NCI-H345 (cell line): ENCODE results near the gene ZC3H12C.
"Not testable (repeated sequence)": the region's sequence is repeated elsewhere in the genome, so short reads cannot be mapped to it uniquely, and the experiment has no call there.

Experiments
- DNase-seq: peaks from one replicate; lab custom pipeline; 2025; lab: John Stamatoyannopoulos, UW

Gene ZC3H12C

DNA sequence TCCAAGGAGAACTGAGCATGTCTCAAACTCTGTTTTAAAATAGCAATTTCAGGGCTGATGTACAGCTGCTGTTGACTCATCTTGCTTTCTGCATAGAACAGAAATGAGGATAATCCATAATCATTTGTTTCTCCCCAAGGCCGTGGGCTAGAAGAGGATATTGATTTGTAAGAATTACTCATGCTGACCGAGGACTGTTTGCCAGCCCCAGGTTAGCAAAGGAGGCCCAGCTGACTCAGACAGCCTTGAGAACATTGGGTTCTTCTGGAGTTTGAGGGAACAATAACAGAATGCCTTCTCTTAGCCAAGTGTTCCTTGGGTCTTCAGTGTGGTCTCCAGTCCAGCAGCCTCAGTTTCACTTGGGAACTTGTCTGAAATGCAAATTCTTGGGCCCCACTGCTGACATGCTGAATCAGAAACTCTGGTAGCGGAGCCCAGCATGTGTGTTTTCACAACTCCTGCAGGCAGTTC, 92.0 kb downstream of the ZC3H12C start:
- no peak for DNase-seq

DNA sequence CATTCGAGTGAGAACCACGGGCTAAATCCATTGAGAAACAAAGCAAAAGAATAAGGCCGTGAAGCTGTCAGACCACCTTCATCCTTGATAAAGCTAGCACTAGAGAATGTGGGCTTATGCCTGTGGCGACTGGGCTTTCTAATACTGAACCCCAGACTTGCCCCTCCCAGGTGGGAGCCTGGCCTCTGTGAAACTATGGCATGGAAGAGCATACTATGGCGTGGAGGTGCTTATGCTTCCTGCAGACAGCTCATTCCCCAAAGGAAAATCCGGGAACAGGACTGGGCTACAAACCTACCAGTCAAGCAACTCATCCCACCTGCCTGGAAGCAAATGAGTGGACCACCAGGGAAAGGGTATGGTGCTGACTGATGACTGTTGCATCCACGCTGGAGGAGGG, 92.4 kb downstream of the ZC3H12C start:
- no peak for DNase-seq

DNA sequence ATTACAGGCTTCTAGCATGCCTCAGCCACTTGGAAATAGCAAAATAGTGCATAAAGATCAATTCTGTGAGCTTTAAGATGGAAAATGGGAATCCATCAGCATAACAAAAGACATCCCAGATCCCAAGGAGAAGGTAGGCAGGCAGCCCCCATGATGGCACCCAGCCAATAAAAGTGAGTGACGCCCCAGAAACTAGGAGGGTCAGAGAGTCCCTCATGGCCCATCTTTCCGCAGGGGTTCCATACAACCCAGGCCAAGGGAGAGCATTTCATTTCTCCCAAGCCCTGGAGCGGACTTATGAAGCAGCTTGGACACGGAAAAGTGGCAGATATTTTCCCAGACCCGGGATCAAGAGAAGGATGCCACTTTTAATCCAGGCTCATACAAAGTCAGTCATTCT, 93.3 kb downstream of the ZC3H12C start:
- DNase-seq, result no peak

DNA sequence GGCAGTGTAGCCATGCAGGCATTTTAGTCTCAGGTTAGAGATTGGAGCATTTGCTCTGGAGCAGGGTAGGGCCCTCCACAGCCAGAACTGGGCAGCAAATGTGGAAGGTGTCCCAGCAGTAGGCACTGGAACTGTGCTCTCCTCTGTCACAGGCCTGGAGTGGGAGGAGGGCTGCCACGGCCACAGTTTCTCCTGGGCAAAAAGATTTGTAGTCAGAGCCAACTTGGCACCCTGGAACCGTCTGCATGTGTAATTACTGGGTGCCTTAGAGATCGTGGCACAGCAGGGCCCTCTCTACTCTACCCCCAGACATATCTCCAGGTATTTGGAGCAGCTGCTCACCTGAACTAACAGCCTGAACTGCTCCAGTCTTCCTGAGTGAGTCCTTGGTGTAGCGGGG, 93.7 kb downstream of the ZC3H12C start:
- DNase-seq, result no peak

DNA sequence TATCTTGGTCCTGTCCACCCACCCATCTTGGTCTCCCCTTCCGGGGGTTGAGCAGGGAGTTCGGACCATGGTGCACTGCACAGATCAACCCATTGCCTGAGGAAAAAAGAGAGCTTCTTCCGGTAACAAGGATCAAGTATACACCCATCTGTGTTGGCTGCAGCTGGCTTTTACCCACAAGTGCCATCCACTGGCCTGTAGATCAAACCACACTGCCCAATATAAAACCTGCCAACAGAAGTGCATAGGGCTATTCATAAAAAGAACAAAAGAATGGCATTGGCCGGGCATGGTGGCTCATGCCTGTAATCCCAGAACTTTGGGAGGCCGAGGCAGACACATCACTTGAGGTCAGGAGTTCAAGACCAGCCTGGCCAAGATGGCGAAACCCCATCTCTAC, 94.5 kb downstream of the ZC3H12C start:
- DNase-seq, result no peak

DNA sequence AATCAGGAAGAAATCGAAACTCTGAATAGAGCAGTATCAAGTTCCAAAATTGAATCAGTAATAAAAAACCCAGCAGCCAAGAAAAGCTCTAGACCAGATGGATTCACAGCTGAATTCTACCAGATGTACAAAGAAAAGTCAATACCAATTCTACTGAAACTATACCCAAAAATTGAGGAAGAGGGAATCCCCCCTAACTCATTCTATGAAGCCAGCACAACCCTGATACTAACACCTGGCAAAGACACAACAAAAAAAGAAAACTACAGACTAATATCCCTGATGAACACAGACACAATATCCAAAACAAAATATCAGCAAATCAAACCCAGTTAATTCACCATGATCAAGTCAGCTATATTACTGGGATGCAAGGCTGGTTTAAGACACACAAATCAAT, 97.7 kb downstream of the ZC3H12C start:
- DNase-seq, result no peak

DNA sequence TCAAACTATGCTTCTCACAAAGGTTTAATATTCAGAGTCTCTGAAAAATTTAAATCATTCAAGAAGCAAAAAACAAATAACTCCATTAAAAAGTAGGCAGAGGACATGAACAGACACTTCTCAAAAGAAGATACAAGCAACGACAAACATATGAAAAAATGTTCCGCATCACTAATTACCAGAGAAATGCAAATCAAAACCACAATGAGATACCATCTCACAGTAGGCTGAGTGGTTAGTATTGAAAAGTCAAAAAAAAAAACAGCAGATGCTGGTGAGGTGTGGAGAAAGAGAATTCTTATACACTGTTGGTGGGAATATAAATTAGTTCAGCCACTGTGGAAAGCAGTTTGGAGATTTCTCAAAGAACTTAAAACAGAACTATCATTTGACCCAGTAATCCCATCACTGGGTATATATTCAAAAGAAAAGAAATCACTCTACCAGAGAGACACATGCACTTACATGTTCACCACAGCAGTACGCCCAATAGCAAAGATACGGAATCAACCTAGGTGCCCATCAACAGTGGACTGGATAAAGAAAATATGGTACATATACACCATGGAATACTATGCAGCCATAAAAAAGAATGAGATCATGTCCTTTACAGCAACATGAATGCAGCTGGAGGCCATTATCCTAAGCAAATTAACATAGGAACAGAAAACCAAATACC, 99.6 kb downstream of the ZC3H12C start:
- DNase-seq, result not testable (repeated sequence)

DNA sequence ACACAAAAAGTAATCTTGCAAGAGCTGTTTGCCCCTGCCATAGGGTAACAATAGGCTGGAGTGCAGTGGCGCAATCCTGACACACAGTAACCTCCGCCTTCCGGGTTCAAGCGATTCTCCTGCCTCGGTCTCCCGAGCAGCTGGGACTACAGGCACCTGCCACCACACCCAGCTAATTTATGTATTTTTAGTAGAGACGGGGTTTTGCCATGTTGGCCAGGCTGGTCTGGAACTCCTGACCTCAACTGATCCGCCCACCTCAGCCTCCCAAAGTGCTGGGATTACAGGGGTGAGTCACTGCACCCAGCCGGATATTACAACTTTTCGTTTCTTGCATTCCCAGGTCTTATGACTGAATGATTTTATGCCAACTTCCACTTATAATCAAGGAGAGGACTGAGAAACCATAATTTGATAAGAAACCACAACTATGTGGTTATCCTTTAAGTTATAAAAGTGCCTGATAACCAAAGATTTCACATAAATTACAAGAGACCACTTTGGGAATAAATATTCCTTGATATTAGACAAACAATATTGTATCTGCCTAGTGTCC, 101.1 kb downstream of the ZC3H12C start:
- DNase-seq, result not testable (repeated sequence)

DNA sequence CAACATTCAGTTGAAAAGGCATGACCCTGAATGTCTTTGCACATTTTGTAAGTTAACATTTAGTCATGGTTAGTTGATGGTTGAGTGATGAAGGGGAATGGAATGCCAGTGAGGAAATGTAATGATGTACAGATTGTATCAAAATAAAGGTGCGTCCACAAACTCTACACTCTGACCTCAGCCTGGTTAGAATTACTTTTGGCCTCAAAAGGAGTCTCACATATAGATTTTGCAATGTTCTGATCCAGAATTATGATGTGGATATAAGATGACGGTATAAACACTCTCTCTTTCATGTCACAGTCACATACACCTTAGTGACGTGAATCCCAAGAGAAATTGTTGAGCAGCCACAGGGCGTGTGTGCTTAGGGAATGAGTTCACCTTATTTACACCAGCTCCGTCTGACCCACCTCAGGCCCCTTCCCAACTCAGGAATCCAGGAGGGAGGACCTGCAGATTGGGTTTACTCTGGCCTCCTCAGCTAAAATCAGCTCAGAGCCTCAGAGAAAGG, 103.1 kb downstream of the ZC3H12C start:
- DNase-seq, result no peak

DNA sequence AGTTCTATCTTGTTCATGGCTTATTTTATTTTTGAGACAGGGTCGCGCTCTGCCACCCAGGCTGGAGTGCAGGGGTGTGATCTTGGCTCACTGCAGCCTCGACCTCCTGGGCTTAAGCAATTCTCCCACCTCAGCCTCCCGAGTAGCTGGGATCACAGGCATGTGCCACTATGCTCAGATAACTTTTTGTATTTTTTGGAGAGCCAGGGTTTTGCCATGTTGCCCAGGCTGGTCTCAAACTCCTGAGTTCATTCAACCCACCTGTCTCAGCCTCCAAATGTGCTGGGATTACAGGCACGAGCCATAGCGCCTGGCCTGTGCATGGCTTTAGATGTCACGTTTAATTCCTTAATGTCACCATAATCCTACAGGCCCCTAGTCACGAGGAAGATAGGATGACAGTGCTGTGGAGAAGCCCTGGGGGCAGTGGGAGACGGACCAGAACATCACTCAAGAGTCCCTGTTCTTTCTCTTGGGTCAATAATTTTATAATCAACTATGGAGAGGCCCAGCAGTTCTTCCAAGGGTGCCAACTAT, 103.8 kb downstream of the ZC3H12C start:
- DNase-seq, result no peak

DNA sequence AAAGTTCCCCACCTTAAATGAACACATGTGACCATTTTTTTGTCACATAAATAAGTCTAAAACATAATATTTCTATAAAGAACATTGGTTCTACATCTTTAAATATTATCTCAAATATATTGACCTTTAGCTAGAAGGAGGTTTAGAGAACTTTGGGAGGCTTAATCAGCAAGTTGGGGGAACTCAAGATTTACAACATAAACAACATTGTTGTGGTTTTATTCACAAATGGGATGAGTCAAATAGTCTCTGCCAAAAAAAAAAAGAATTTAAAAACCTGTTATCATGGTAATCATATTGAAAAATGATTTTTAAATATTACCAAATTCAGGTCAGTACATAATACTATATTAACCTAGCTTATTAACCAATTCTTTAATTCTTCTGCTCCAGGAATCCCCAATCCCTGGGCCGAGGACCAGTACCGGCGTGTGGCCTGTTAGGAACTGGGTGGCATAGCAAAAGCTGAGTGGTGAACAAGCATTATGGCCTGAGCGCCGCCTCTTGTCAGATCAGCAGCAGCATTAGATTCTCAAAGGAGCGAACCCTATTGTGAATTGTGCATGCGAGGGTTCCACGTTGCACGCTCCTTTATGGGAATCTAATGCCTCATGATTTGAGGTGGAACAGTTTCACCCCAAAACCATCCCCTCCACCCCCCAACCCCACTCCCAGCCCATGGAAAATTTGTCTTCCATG, 105.0 kb downstream of the ZC3H12C start:
- no peak for DNase-seq

DNA sequence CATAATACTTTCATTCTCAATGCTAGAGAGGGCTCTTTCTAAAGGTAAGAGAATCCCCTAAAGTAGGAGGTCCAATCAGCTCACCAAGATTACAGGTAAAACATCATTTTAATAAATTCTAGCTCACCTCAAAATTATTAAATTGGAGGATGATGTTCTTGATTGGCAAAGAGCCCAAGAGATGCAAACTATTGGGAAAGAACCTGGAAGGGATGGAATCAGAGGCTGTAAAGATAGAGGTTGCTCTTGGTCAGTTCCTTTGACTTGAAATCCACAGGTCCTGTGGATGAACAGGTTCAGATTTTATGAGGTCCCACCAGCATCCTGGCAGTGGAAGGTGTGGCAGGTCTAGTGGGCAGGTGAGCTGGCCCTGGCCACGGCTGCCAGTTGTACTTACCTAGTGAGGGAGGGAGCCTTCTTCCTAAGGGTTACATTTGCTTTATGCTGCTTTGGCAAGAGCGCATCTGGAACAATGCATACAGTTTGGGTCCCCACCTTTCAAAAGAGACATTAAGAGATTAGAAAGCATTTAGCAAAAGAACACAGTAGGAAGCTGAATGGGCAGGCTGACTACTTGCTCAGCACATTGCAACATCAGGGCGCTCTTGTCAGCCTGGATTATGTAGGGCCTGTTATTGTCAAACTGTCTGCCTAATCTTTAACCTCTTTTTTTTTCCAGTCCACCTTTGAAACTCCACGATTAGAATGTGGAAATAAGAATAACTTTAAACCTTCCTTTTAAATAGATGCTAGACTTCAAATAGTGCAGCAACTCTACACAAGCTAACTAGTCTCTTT, 106.2 kb downstream of the ZC3H12C start:
- no peak for DNase-seq

DNA sequence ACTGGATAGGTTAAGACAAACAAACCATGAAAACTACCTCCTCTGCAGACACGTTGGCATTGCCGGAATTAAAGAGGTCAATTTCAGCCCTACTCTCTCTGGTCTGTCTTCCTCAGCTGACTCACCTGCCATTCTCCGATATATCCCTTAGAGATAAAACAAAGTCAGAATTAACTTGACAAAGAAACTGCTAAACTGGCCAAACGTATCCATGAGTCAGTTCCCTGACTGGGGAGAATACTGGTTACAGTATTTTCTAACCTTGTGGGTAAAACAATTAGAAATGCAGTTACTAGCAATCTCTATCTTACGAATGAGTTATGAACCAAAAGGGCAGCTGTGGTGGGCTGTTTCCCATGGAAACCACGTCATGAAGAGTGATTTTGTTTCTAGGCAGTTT, 107.0 kb downstream of the ZC3H12C start:
- DNase-seq, result no peak

DNA sequence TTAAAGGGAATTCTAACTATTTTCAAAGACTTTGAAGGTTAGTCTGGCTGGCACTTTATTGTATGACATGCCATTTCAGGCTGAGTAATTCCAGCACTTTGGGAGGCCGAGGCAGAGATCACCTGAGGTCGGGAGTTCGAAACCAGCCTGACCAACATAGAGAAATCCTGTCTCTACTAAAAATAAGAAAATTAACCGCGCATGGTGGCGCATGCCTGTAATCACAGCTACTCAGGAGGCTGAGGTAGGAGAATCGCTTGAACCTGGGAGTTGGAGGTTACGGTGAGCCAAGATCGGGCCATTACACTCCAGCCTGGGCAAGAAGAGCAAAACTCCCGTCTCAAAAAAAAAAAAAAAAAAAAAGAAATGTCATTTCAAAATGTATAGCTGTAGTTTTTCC, 107.6 kb downstream of the ZC3H12C start:
- DNase-seq, result no peak

DNA sequence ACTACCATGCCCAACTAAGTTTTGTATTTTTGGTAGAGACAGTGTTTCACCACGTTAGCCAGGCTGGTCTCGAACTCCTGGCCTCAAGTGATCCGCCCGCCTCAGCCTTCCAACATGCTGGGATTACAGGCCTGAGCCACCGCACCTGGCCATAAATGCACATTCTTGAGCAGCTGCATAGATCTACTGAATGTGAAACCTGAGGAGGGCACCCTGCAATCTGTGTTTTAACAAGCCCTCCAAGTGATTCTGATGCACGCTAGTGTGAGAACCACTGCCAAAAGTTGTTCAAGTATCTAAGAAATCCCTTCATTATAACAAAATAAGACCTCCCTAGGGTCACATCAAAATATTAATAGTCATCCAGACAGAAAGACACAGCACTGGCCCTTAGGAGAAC, 113.9 kb downstream of the ZC3H12C start:
- no peak for DNase-seq

DNA sequence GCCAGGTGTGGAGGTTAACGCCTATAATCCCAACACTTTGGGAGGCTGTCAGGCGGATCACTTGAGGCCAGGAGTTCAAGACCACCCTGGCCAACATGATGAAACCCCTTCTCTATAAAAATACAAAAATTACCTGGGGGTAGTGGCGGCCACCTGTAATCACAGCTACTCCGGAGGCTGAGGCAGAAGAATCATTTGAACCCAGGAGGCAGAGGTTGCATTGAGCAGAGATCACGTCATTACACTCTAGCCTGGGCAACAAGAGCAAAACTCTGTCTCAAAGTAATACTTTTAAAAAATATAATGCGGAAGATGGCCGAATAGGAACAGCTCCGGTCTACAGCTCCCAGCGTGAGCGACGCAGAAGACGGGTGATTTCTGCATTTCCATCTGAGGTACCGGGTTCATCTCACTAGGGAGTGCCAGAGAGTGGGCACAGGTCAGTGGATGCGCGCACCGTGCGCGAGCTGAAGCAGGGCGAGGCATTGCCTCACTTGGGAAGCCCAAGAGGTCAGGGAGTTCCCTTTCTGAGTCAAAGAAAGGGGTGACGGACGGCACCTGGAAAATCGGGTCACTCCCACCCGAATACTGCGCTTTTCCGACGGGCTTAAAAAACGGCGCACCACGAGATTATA, 115.6 kb downstream of the ZC3H12C start:
- DNase-seq, result peak; percentile 42

DNA sequence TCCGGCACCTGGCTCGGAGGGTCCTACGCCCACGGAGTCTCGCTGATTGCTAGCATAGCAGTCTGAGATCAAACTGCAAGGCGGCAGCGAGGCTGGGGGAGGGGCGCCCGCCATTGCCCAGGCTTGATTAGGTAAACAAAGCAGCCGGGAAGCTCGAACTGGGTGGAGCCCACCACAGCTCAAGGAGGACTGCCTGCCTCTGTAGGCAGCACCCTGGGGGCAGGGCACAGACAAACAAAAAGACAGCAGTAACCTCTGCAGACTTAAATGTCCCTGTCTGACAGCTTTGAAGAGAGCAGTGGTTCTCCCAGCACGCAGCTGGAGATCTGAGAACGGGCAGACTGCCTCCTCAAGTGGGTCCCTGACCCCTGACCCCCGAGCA, 116.1 kb downstream of the ZC3H12C start:
- not testable (repeated sequence) for DNase-seq

DNA sequence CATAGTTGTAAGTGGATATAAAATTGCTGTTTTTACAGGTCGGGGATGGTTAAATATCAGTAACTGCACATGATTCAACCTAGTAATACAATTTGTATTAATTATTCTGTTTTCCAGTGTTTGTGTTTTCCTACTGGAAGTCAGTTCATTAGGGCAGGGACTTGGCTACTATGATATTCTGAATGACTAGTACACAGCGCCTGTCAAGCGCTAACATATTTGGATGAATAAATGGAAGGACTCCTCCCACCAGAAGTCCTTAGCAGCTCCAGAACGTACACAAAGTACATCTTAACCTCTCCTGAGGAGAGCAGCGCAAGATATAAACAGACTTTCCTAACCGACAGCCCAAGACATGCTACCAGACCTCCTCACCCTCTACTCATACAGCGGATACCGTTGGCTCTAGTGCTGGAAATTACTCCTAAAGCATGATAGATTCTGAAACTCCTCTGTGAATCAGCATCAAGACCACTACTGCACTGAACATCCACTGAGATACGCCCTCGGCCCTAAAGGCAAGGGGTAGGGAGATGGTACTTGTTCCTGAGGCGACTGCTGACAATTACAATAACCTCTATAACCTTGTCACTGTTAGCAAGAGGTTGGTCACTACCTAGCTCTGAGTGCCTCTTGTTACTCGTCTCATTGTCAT, 124.2 kb downstream of the ZC3H12C start:
- DNase-seq, result no peak

DNA sequence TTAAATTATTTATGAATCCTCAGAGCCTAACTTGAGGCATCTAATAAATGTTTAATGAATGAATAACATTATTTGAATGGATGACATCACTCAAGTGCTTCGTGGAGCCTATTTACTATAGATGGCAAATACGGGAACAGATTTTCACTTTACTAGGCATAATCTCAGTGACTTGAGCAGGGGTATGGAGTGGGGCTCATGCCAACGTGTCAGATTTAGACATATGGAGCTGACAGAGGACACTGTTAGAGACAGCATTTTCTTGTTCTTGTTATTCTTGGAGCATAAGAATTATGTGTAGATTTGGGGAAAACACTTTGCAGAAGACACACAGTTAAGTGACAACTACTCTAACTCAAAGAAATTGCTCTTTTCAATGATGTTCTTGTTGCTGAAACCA, 124.7 kb downstream of the ZC3H12C start:
- DNase-seq, result no peak

DNA sequence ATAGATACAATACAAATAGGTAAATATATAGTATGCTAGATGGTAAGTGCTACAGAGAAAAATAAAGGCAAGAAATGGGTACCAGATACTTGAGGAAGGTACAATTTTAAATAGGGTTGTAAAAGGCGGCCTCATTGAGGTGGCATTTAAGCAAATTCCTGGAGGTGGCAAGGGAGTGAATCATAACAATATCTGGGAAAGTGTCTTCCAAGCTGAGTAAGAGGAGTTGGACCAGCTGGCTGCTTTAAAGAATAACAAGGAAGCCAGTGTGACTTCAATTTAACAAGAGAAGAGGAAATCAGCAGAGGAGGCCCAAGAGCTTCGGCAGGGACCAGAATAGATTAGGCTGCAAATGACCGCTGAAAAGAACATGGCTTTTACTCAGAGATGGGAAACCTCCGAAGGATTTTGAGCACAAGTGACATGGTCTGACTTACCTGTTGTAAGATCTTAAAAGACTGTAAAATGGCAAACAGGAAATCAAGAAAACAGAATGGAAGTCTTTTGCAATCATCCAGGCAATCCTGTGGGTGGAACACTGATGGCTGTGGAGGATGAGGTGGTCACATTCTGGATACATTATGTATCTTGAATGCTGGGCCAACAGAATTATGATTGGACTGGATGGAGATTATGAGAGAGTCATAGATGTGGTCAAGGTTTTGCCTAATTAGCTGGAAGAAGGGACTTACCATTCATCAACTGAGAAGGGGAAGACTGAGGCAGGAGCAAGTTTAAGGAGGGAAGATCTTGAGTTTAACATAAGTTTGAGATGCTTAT, 126.0 kb downstream of the ZC3H12C start:
- no peak for DNase-seq
